IMR-90 (cell line): ENCODE results near the gene KRTAP5-5. TPM values are rescaled to one million over a fixed set of nuclear protein-coding genes. Genes with fewer than 3 reads are reported as not detected.
A peak's percentile ranks its signal among the peaks of the same experiment; 100 is the strongest.

Experiments
- ATAC-seq: fragments of 200-7000 bp; cut with Tn5 transposase; 2 replicates; pipeline ENCODE4 v1.9.1; 2020; ENCODE audit warnings: low read depth, mild to moderate bottlenecking, moderate library complexity
- BruUV-seq: library from RNA; stranded (reverse); fragments of 400-500 nt; replicated peaks from 2 replicates; lab custom pipeline; 2021; lab: Mats Ljungman, UMichigan
- CTCF ChIA-PET: fragments of 300-600 bp; formaldehyde crosslinking; extraction: SDS; loops from one replicate; lab custom pipeline; 2021; ENCODE audit warnings: antibody characterized with exemption; lab: Yijun Ruan, JAX
- POLR2A ChIA-PET: fragments of 300-600 bp; sonication (Branson Sonifier 250); formaldehyde crosslinking; loops from one replicate; lab custom pipeline; 2022; ENCODE audit warnings: antibody characterized with exemption; ENCODE audit not compliant: unreplicated experiment; lab: Charles Lee
- DNase-seq: peaks from one replicate; pipeline ENCODE4 v3.0.0; 2013
- H2AFZ ChIP-seq: replicated peaks from 2 replicates; pipeline ENCODE3; 2013; ENCODE audit warnings: low read length, mild to moderate bottlenecking; ENCODE audit not compliant: poor library complexity
- H2AK5ac ChIP-seq: 2 replicates; pipeline ENCODE4 v1.6.1; 2013; ENCODE audit warnings: low read depth, low read length, inconsistent platforms
- H2AK9ac ChIP-seq: replicated peaks from 2 replicates; pipeline ENCODE3; 2013; ENCODE audit warnings: mild to moderate bottlenecking, low read depth, low read length, moderate library complexity; ENCODE audit not compliant: poor library complexity
- H2BK120ac ChIP-seq: 2 replicates; pipeline ENCODE4 v1.6.1; 2013; ENCODE audit warnings: low read depth, low read length, inconsistent platforms
- H2BK15ac ChIP-seq: 3 replicates; pipeline ENCODE4 v1.6.1; 2013; ENCODE audit warnings: low read depth, low read length, inconsistent platforms
- H2BK20ac ChIP-seq: 2 replicates; pipeline ENCODE4 v1.6.1; 2013; ENCODE audit warnings: low read depth, mild to moderate bottlenecking, inconsistent platforms, low read length, moderate library complexity
- H2BK5ac ChIP-seq: 2 replicates; pipeline ENCODE4 v1.6.1; 2013; ENCODE audit warnings: mild to moderate bottlenecking, low read depth, low read length, inconsistent platforms; ENCODE audit not compliant: poor library complexity, severe bottlenecking
- H3K14ac ChIP-seq: replicated peaks from 2 replicates; pipeline ENCODE4 v1.6.1; 2013; ENCODE audit warnings: low read depth, low read length, inconsistent platforms
- H3K18ac ChIP-seq: 2 replicates; pipeline ENCODE4 v1.6.1; 2013; ENCODE audit warnings: low read depth, low read length, control low read depth
- H3K23ac ChIP-seq: 2 replicates; pipeline ENCODE4 v1.6.1; 2013; ENCODE audit warnings: low read depth, low read length, inconsistent platforms
- H3K27ac ChIP-seq: 2 replicates; pipeline ENCODE4 v1.5.1; 2013; ENCODE audit warnings: mild to moderate bottlenecking, control low read depth, low read length; ENCODE audit not compliant: insufficient read depth
- H3K27me3 ChIP-seq: 2 replicates; pipeline ENCODE4 v1.6.1; 2013; ENCODE audit warnings: low read length; ENCODE audit not compliant: control insufficient read depth, insufficient read depth
- H3K36me3 ChIP-seq: 2 replicates; pipeline ENCODE4 v1.6.1; 2013; ENCODE audit warnings: low read length, mixed read lengths; ENCODE audit not compliant: control insufficient read depth, insufficient read depth
- H3K4ac ChIP-seq: 2 replicates; pipeline ENCODE4 v1.6.1; 2013; ENCODE audit warnings: low read depth, low read length, inconsistent platforms
- H3K4me1 ChIP-seq: 2 replicates; pipeline ENCODE4 v1.6.1; 2013; ENCODE audit warnings: low read length, mixed read lengths; ENCODE audit not compliant: control insufficient read depth, insufficient read depth
- H3K4me2 ChIP-seq: 2 replicates; pipeline ENCODE4 v1.6.1; 2013; ENCODE audit warnings: low read depth, mild to moderate bottlenecking, control low read depth, low read length, moderate library complexity
- H3K4me3 ChIP-seq: 2 replicates; pipeline ENCODE4 v1.5.1; 2013; ENCODE audit warnings: low read depth, mild to moderate bottlenecking, control low read depth, low read length, moderate library complexity; ENCODE audit not compliant: insufficient read depth
- H3K56ac ChIP-seq: 2 replicates; pipeline ENCODE4 v1.6.1; 2013; ENCODE audit warnings: low read length, inconsistent platforms; ENCODE audit not compliant: insufficient read depth; ENCODE audit errors: extremely low read depth
- H3K79me1 ChIP-seq, 2 experiments: 2 replicates each; pipeline ENCODE4 v1.6.1; 2013; ENCODE audit warnings: low read length in 2 of 2, inconsistent platforms in 1 of 2, low read depth in 1 of 2
- H3K9ac ChIP-seq: 2 replicates; pipeline ENCODE4 v1.6.1; 2013; ENCODE audit warnings: low read depth, low read length, control low read depth
- H3K9me1 ChIP-seq: 2 replicates; pipeline ENCODE4 v1.6.1; 2013; ENCODE audit warnings: low read length, inconsistent platforms; ENCODE audit not compliant: insufficient read depth
- H3K9me3 ChIP-seq: 2 replicates; pipeline ENCODE4 v1.6.1; 2013; ENCODE audit warnings: low read length; ENCODE audit not compliant: control insufficient read depth, insufficient read depth
- H4K20me1 ChIP-seq: 2 replicates; pipeline ENCODE4 v1.6.1; 2013; ENCODE audit warnings: low read length, inconsistent platforms; ENCODE audit not compliant: insufficient read depth
- H4K5ac ChIP-seq: 2 replicates; pipeline ENCODE4 v1.6.1; 2013; ENCODE audit warnings: mild to moderate bottlenecking, low read depth, low read length, control low read depth
- H4K8ac ChIP-seq, 2 experiments: 2 replicates each; pipeline ENCODE4 v1.6.1; 2013; ENCODE audit warnings: low read depth in 2 of 2, low read length in 2 of 2, control low read depth in 1 of 2, inconsistent platforms in 1 of 2
- H4K91ac ChIP-seq: 2 replicates; pipeline ENCODE4 v1.6.1; 2013; ENCODE audit warnings: low read depth, low read length, inconsistent platforms; ENCODE audit not compliant: insufficient read depth
- BHLHE40 ChIP-seq: fragments of 150-350 bp; IDR thresholded peaks from 2 replicates; pipeline ENCODE4 v1.6.1; 2016; ENCODE audit warnings: mild to moderate bottlenecking, low read depth, low read length
- CEBPB ChIP-seq: IDR thresholded peaks from 2 replicates; pipeline ENCODE4 v1.6.1; 2012; ENCODE audit warnings: low read depth, low read length, improper control_type of control experiment
- CHD1 ChIP-seq: IDR thresholded peaks from 2 replicates; pipeline ENCODE4 v1.6.1; 2012; ENCODE audit warnings: low read depth, low read length, improper control_type of control experiment
- CTCF ChIP-seq: conservative IDR thresholded peaks from 2 replicates; pipeline ENCODE4 v1.5.1; 2012; ENCODE audit warnings: mild to moderate bottlenecking, low read depth, low read length, improper control_type of control experiment
- ELK1 ChIP-seq: fragments of 150-350 bp; IDR thresholded peaks from 2 replicates; pipeline ENCODE4 v1.6.1; 2016; ENCODE audit warnings: low read depth, mild to moderate bottlenecking, low read length, moderate library complexity, borderline replicate concordance
- FOS ChIP-seq: fragments of 150-350 bp; IDR thresholded peaks from 2 replicates; pipeline ENCODE4 v1.6.1; 2016; ENCODE audit warnings: low read depth, low read length
- MAFK ChIP-seq: IDR thresholded peaks from 2 replicates; pipeline ENCODE4 v1.6.1; 2012; ENCODE audit warnings: low read depth, low read length, improper control_type of control experiment
- MAZ ChIP-seq: IDR thresholded peaks from 2 replicates; pipeline ENCODE4 v1.6.1; 2012; ENCODE audit warnings: low read depth, mild to moderate bottlenecking, low read length, improper control_type of control experiment, moderate library complexity, borderline replicate concordance
- MXI1 ChIP-seq: IDR thresholded peaks from 2 replicates; pipeline ENCODE4 v1.6.1; 2012; ENCODE audit warnings: low read depth, mild to moderate bottlenecking, low read length, moderate library complexity, borderline replicate concordance
- POLR2A ChIP-seq: IDR thresholded peaks from 2 replicates; pipeline ENCODE4 v1.6.1; 2012; ENCODE audit warnings: mild to moderate bottlenecking, low read depth, low read length
- RAD21 ChIP-seq: IDR thresholded peaks from 2 replicates; pipeline ENCODE4 v1.6.1; 2012; ENCODE audit warnings: low read length, improper control_type of control experiment
- RCOR1 ChIP-seq: IDR thresholded peaks from 2 replicates; pipeline ENCODE4 v1.6.1; 2012; ENCODE audit warnings: mild to moderate bottlenecking, low read length, improper control_type of control experiment; ENCODE audit not compliant: insufficient replicate concordance
- RFX5 ChIP-seq: IDR thresholded peaks from 2 replicates; pipeline ENCODE4 v1.8.0; 2012; ENCODE audit warnings: low read depth, mild to moderate bottlenecking, low read length, moderate library complexity
- SMC3 ChIP-seq: fragments of 150-350 bp; IDR thresholded peaks from 2 replicates; pipeline ENCODE4 v1.6.1; 2016; ENCODE audit warnings: low read depth, mild to moderate bottlenecking, antibody characterized with exemption, low read length, moderate library complexity
- USF2 ChIP-seq: fragments of 150-350 bp; IDR thresholded peaks from 2 replicates; pipeline ENCODE4 v1.6.1; 2017; ENCODE audit warnings: mild to moderate bottlenecking, antibody characterized with exemption, low read length, low read depth
- WGBS, 2 experiments: methylation state at CpG; one replicate each; pipeline versions ENCODE4 v1.1.5 to v1.1.7; 2013; ENCODE audit warnings: missing lambda C conversion rate in 2 of 2; ENCODE audit not compliant: insufficient read length in 1 of 2; ENCODE audit errors: extremely low coverage in 2 of 2; 5-methylcytosine and 5-hydroxymethylcytosine counted together
- dilution Hi-C: fragments of 300-500 bp; cut with HindIII; formaldehyde crosslinking; loops from one replicate; pipeline ENCODE4 v1.14.3; 2018; ENCODE audit warnings: low sequenced_read_pairs; ENCODE audit not compliant: unreplicated experiment
- in situ Hi-C: fragments of 300-500 bp; cut with MboI; formaldehyde crosslinking; loops from 3 replicates; pipeline ENCODE4 v1.14.3; 2019; ENCODE audit warnings: low sequenced_read_pairs, inconsistent platforms, mixed read lengths
- intact Hi-C: fragments of 100-400 bp; cut with micrococcal nuclease; formaldehyde crosslinking; loops from 2 replicates; pipeline ENCODE4 v1.10.0; 2022
- polyA plus RNA-seq, 3 experiments: library from polyadenylated mRNA; depleted of rRNA; stranded (reverse); fragments of >200 nt; gene quantifications; 2 replicates each; pipeline ENCODE4 v1.2.3, GENCODE V29; 2012; ENCODE audit warnings: low replicate concordance in 1 of 3
- total RNA-seq: library from RNA; depleted of rRNA; stranded (reverse); fragments of >200 nt; gene quantifications from 2 replicates; pipeline ENCODE4 v1.2.3, GENCODE V29; 2012

Gene KRTAP5-5
- total and polyA plus RNA-seq, 2 of the 4 experiments (the other 2 are of a cell fraction), result not detected

- WGBS, 2 experiments, result 73% methylated on average over 12 of the region's 26 CpGs; no CpG with 5 or more reads in 1 of the 2 experiments
- ChIA-PET POLR2A (no interaction called here), CTCF (interaction anchor here (3.0 kb wide), 1 partner anchor 347 kb away, joined by 16 read pairs; no protein-coding TSS in a partner anchor)
- Histone ChIP-seq H4K20me1 (no peaks in the 10 kb centered on the region), H4K8ac (no peak overlapping the region), H3K18ac (no peak overlapping the region), H3K27me3 (peaks cover 58% of the 10 kb centered on the region), H3K14ac (no peak overlapping the region), H3K27ac (no peak overlapping the region), H2AK9ac (peak overlapping the region; percentile 65), H3K9ac (no peak overlapping the region), H2BK15ac (no peak overlapping the region), H3K56ac (no peak overlapping the region), H2AK5ac (no peak overlapping the region), H3K9me1 (no peaks in the 10 kb centered on the region), H3K79me1 (no peaks in the 10 kb centered on the region), H3K9me3 (no peaks in the 10 kb centered on the region), H3K4me1 (no peaks in the 10 kb centered on the region; the same call in 1 of the 2 replicates), H3K23ac (no peak overlapping the region), H2BK20ac (no peak overlapping the region), H4K5ac (no peak overlapping the region), H4K91ac (no peak overlapping the region), H3K4me2 (no peak overlapping the region), H2BK120ac (no peak overlapping the region), H3K36me3 (no peaks in the 10 kb centered on the region), H2BK5ac (no peak overlapping the region), H3K4me3 (no peak overlapping the region), H3K4ac (no peak overlapping the region), H2AFZ (peak overlapping the region; percentile 56)
- ATAC-seq (no peak), DNase-seq (no peak)
- intact Hi-C loops (no loop called here), dilution Hi-C loops (no loop called here), in situ Hi-C loops (no loop called here)
- no TSS peak for BruUV-seq
- no peak for TF ChIP-seq CHD1
- TF ChIP-seq CTCF, result no peak
- no peak for TF ChIP-seq FOS
- no peak for TF ChIP-seq RCOR1
- TF ChIP-seq MXI1, result no peak
- TF ChIP-seq RAD21, result no peak
- TF ChIP-seq POLR2A, result no peak
- TF ChIP-seq RFX5, result no peak
- no peak for TF ChIP-seq MAZ
- TF ChIP-seq ELK1, result no peak
- TF ChIP-seq CEBPB, result no peak
- no peak for TF ChIP-seq USF2
- no peak for TF ChIP-seq SMC3
- no peak for TF ChIP-seq MAFK
- no peak for TF ChIP-seq BHLHE40
Observed at GRCh38 chr11:1655168-1656060, 25.8 kb downstream of the KRTAP5-5 start.
